DOHH2 (cell line): ENCODE measurements around the gene TAF4.

ENCODE experiments used
- H3F3A ChIP-seq: fragments of 200-600 bp; sonication (generic), shearing (Covaris generic); 2 replicates; pipeline ENCODE4 v1.6.0; 2016; ENCODE audit warnings: antibody characterized with exemption, mild to moderate bottlenecking; ENCODE audit not compliant: control insufficient read depth, insufficient read depth
- H3K27ac ChIP-seq: fragments of 200-600 bp; sonication (generic); 2 replicates; pipeline ENCODE4 v1.5.1; 2014; ENCODE audit warnings: low read depth, mild to moderate bottlenecking, low read length, moderate library complexity
- H3K27me3 ChIP-seq: fragments of 200-600 bp; sonication (generic); 2 replicates; pipeline ENCODE4 v1.6.1; 2014; ENCODE audit warnings: mild to moderate bottlenecking, low read length, mixed read lengths; ENCODE audit not compliant: control insufficient read depth
- H3K36me3 ChIP-seq: fragments of 200-600 bp; sonication (generic); 2 replicates; pipeline ENCODE4 v1.6.1; 2014; ENCODE audit warnings: mild to moderate bottlenecking, low read length, moderate library complexity, mixed read lengths; ENCODE audit not compliant: control insufficient read depth
- H3K4me1 ChIP-seq: fragments of 200-600 bp; sonication (generic); 2 replicates; pipeline ENCODE4 v1.6.1; 2014; ENCODE audit warnings: mild to moderate bottlenecking, low read length, mixed read lengths; ENCODE audit not compliant: control insufficient read depth
- H3K4me2 ChIP-seq: fragments of 200-600 bp; sonication (generic); 2 replicates; pipeline ENCODE4 v1.6.0; 2014; ENCODE audit warnings: mild to moderate bottlenecking, low read length, moderate library complexity
- H3K4me3 ChIP-seq: fragments of 200-600 bp; sonication (generic); 2 replicates; pipeline ENCODE4 v1.5.1; 2014; ENCODE audit warnings: mild to moderate bottlenecking, low read length, mixed read lengths
- H3K79me2 ChIP-seq: fragments of 200-600 bp; sonication (generic); 2 replicates; pipeline ENCODE4 v1.6.1; 2014; ENCODE audit warnings: mild to moderate bottlenecking, low read length, mixed read lengths; ENCODE audit not compliant: control insufficient read depth
- H3K9me2 ChIP-seq: fragments of 200-600 bp; sonication (generic); replicated peaks from 2 replicates; pipeline ENCODE4 v1.6.1; 2014; ENCODE audit warnings: mild to moderate bottlenecking, low read length, mixed read lengths; ENCODE audit not compliant: control insufficient read depth
- H3K9me3 ChIP-seq: fragments of 200-600 bp; sonication (generic); 2 replicates; pipeline ENCODE4 v1.6.1; 2014; ENCODE audit warnings: antibody characterized with exemption, low read length, mixed read lengths; ENCODE audit not compliant: control insufficient read depth, insufficient read depth
- H4K20me1 ChIP-seq: fragments of 200-600 bp; sonication (generic); 2 replicates; pipeline ENCODE4 v1.6.0; 2014; ENCODE audit warnings: low read depth, mild to moderate bottlenecking, antibody characterized with exemption, low read length, moderate library complexity; ENCODE audit not compliant: control insufficient read depth, insufficient read depth
- CTCF ChIP-seq: fragments of 200-600 bp; sonication (generic); IDR thresholded peaks from one replicate; pipeline ENCODE4 v1.5.1; 2014; ENCODE audit warnings: antibody characterized with exemption, mild to moderate bottlenecking, low read depth, low read length; ENCODE audit not compliant: poor library complexity, severe bottlenecking
- EZH2phosphoT487 ChIP-seq: fragments of 200-600 bp; sonication (generic); IDR thresholded peaks from 2 replicates; pipeline ENCODE4 v1.6.1; 2017; ENCODE audit warnings: borderline replicate concordance, mild to moderate bottlenecking, antibody characterized with exemption, low read length, moderate library complexity, mixed read lengths

Gene TAF4

GRCh38 chr20:61977419-61977786, 88.3 kb downstream of the TAF4 start:
- Histone ChIP-seq H3K27me3 (no peaks in the 10 kb centered on the region), H3K9me2 (no peaks in the 10 kb centered on the region), H3K4me2 (no peak overlapping the region), H3K27ac (no peak overlapping the region), H3K9me3 (no peaks in the 10 kb centered on the region), H3K36me3 (peaks cover 42% of the 10 kb centered on the region), H4K20me1 (no peaks in the 10 kb centered on the region), H3K79me2 (peaks cover 7% of the 10 kb centered on the region; the same call in 1 of the 2 replicates), H3K4me3 (no peak overlapping the region), H3F3A (no peaks in the 10 kb centered on the region; the same call in 1 of the 2 replicates), H3K4me1 (no peaks in the 10 kb centered on the region)
- no peak for TF ChIP-seq EZH2phosphoT487
- TF ChIP-seq CTCF = no peak

GRCh38 chr20:61976644-61977418, 88.8 kb downstream of the TAF4 start:
- Histone ChIP-seq H3K4me1 (no peaks in the 10 kb centered on the region), H3K27ac (no peak overlapping the region), H3K4me2 (no peak overlapping the region), H3K79me2 (peaks cover 7% of the 10 kb centered on the region; the same call in 1 of the 2 replicates), H3K4me3 (no peak overlapping the region), H3K36me3 (peaks cover 42% of the 10 kb centered on the region), H3F3A (no peaks in the 10 kb centered on the region; the same call in 1 of the 2 replicates), H4K20me1 (no peaks in the 10 kb centered on the region), H3K27me3 (no peaks in the 10 kb centered on the region), H3K9me2 (no peaks in the 10 kb centered on the region), H3K9me3 (no peaks in the 10 kb centered on the region)
- no peak for TF ChIP-seq CTCF
- no peak for TF ChIP-seq EZH2phosphoT487

- Histone ChIP-seq H3K27ac (no peak overlapping the region), H3K9me3 (no peaks in the 10 kb centered on the region), H3K27me3 (no peaks in the 10 kb centered on the region), H3K36me3 (peaks cover 42% of the 10 kb centered on the region), H3K4me1 (no peaks in the 10 kb centered on the region), H3K79me2 (peaks cover 7% of the 10 kb centered on the region; the same call in 1 of the 2 replicates), H4K20me1 (no peaks in the 10 kb centered on the region), H3K9me2 (no peaks in the 10 kb centered on the region), H3K4me3 (no peak overlapping the region), H3F3A (no peaks in the 10 kb centered on the region; the same call in 1 of the 2 replicates), H3K4me2 (no peak overlapping the region)
- no peak for TF ChIP-seq EZH2phosphoT487
- TF ChIP-seq CTCF = no peak
Observed at GRCh38 chr20:61976263-61976643, 89.4 kb downstream of the TAF4 start.
